ENCODE data around the gene NELL1. TPM values are rescaled to one million over a fixed set of nuclear protein-coding genes. Genes with fewer than 3 reads are reported as not detected.

Gene NELL1
- total RNA-seq, 1 donor from 2014 or later, result not detected

- CTCF ChIA-PET, result no interaction called here
- Mint-ChIP-seq H3K27me3 (no peaks in the 10 kb centered on the region), H3K4me3 (no peak overlapping the region), H3K27ac (no peak overlapping the region), H3K36me3 (ENCODE audit: low read depth) (no peaks in the 10 kb centered on the region), H3K4me1 (no peaks in the 10 kb centered on the region), H3K9me3 (no peaks in the 10 kb centered on the region)
- POLR2A ChIA-PET, result no interaction called here
- intact Hi-C loops (cut with micrococcal nuclease), result no loop called here
- TF ChIP-seq, protein P1, sequence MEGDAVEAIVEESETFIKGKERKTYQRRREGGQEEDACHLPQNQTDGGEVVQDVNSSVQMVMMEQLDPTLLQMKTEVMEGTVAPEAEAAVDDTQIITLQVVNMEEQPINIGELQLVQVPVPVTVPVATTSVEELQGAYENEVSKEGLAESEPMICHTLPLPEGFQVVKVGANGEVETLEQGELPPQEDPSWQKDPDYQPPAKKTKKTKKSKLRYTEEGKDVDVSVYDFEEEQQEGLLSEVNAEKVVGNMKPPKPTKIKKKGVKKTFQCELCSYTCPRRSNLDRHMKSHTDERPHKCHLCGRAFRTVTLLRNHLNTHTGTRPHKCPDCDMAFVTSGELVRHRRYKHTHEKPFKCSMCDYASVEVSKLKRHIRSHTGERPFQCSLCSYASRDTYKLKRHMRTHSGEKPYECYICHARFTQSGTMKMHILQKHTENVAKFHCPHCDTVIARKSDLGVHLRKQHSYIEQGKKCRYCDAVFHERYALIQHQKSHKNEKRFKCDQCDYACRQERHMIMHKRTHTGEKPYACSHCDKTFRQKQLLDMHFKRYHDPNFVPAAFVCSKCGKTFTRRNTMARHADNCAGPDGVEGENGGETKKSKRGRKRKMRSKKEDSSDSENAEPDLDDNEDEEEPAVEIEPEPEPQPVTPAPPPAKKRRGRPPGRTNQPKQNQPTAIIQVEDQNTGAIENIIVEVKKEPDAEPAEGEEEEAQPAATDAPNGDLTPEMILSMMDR (IDR thresholded peaks at IDR 0.05), result no peak
- no peak for DNase-seq
- ATAC-seq (ENCODE audit: low read depth), result no peak
These were observed 844.9 kb downstream of the NELL1 start for GRCh38 chr11:21514316-21514715.

DNA sequence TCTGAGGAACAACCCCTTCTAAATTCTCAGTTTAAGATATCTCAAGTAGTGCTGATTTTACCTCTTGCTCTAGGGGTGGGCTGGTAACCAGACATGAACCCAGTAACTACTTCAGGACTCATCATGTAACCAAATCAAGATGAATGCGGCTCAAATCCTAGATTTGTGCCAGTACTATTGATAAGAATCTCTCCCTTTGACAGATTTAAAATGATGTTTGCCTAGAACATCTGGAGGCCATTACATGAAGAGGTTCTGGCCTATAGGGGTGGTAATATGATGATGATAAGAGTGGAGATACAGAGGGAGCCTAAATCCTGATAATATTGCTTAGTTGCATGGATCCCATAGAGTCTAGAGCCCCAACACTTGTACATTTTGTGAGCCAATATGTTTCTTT is 850.9 kb downstream of the NELL1 start:
- ATAC-seq (ENCODE audit: low read depth), result no peak
- no peak overlapping the region for H3K4me3 Mint-ChIP-seq
- intact Hi-C loops (cut with micrococcal nuclease), result no loop called here
- H3K36me3 Mint-ChIP-seq (ENCODE audit: low read depth), result no peaks in the 10 kb centered on the region
- POLR2A ChIA-PET, result no interaction called here
- H3K27ac Mint-ChIP-seq, result no peak overlapping the region
- no peaks in the 10 kb centered on the region for H3K27me3 Mint-ChIP-seq
- H3K4me1 Mint-ChIP-seq, result no peaks in the 10 kb centered on the region
- DNase-seq, result no peak
- H3K9me3 Mint-ChIP-seq, result peaks cover 6% of the 10 kb centered on the region
- CTCF ChIA-PET, result no interaction called here
- TF ChIP-seq, protein P1 (IDR thresholded peaks at IDR 0.05), result no peak

DNA sequence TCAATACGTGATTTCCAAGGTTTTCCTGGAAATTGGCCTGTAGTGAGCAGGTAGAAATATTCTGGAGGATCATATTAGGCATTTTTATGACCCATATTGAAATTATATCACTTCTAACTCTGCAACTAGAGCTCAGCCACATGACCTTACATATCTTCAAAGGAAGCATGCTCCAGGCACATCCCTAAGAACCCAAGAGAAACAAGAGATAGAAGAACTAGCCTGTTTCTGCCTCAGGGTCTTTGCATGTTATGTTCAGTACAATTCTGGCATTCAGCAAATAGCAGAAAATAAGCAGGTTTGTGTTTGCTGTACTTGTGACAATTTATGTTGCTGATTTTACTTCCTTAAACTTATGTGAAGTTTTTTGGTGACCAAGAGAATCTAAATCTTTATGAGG is 859.8 kb downstream of the NELL1 start:
- no peak overlapping the region for H3K27ac Mint-ChIP-seq
- TF ChIP-seq, protein P1 (IDR thresholded peaks at IDR 0.05), result no peak
- intact Hi-C loops (cut with micrococcal nuclease), result no loop called here
- H3K4me1 Mint-ChIP-seq, result no peaks in the 10 kb centered on the region
- ATAC-seq (ENCODE audit: low read depth) (no peak), DNase-seq (no peak)
- CTCF ChIA-PET, result no interaction called here
- no peak overlapping the region for H3K4me3 Mint-ChIP-seq
- no peaks in the 10 kb centered on the region for H3K27me3 Mint-ChIP-seq
- POLR2A ChIA-PET, result no interaction called here
- H3K9me3 Mint-ChIP-seq, result peaks cover 10% of the 10 kb centered on the region
- H3K36me3 Mint-ChIP-seq (ENCODE audit: low read depth), result no peaks in the 10 kb centered on the region

DNA sequence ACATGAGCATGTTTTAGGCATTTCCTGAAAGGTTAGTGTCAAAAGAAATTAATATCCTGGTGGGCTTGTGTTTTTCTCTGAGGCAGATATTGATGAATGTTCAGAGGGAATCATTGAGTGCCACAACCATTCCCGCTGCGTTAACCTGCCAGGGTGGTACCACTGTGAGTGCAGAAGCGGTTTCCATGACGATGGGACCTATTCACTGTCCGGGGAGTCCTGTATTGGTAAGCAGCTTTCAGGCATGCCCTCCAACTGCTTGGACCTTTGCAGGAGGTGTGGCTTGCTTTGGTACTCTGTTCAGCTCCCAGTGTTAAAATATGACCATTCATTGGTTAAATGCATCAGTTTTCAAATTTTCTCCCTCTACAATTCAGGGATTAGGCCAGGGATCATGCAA is 864.9 kb downstream of the NELL1 start:
- Mint-ChIP-seq H3K4me3 (no peak overlapping the region), H3K9me3 (no peaks in the 10 kb centered on the region), H3K27me3 (no peaks in the 10 kb centered on the region), H3K36me3 (ENCODE audit: low read depth) (no peaks in the 10 kb centered on the region), H3K4me1 (no peaks in the 10 kb centered on the region), H3K27ac (no peak overlapping the region)
- ChIA-PET POLR2A (no interaction called here), CTCF (no interaction called here)
- ATAC-seq (ENCODE audit: low read depth) (no peak), DNase-seq (no peak)
- intact Hi-C loops (cut with micrococcal nuclease), result no loop called here
- TF ChIP-seq, protein P1 (IDR thresholded peaks at IDR 0.05), result no peak

DNA sequence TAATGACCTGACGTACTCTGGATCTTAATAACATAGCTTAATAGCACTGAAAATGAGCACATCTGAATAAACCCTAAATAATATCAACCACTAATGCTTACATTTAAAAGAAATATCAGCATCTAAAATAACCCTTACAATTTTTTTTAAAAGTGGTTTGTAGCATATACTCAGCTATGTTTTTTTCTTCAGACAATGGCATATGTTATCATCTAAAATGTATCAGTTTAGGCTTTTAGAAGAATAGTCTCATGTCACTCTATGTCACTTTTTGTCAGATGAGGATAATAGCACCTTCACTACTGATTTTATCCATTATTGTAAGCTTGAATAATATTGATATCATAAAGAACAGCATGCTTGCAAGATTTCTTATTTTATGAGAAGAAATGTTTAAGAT is 868.6 kb downstream of the NELL1 start:
- no peaks in the 10 kb centered on the region for H3K4me1 Mint-ChIP-seq
- H3K27ac Mint-ChIP-seq, result no peak overlapping the region
- no peak for DNase-seq
- H3K36me3 Mint-ChIP-seq (ENCODE audit: low read depth), result no peaks in the 10 kb centered on the region
- POLR2A ChIA-PET, result no interaction called here
- no peak for ATAC-seq (ENCODE audit: low read depth)
- no peaks in the 10 kb centered on the region for H3K27me3 Mint-ChIP-seq
- CTCF ChIA-PET, result no interaction called here
- TF ChIP-seq, protein P1 (IDR thresholded peaks at IDR 0.05), result no peak
- intact Hi-C loops (cut with micrococcal nuclease), result no loop called here
- H3K4me3 Mint-ChIP-seq, result no peak overlapping the region
- H3K9me3 Mint-ChIP-seq, result peaks cover 4% of the 10 kb centered on the region
